GM12873 (cell line): ENCODE measurements around the gene GFRA1.

Experiments used
- TF ChIP-seq, protein P1 (sequence below): IDR thresholded peaks from 2 replicates; pipeline ENCODE4 v1.5.1; 2012; ENCODE audit warnings: low read depth, mild to moderate bottlenecking, moderate library complexity, low read length, control low read depth; ENCODE audit not compliant: insufficient read depth; ENCODE audit errors: missing control alignments

GFRA1 gene

DNA sequence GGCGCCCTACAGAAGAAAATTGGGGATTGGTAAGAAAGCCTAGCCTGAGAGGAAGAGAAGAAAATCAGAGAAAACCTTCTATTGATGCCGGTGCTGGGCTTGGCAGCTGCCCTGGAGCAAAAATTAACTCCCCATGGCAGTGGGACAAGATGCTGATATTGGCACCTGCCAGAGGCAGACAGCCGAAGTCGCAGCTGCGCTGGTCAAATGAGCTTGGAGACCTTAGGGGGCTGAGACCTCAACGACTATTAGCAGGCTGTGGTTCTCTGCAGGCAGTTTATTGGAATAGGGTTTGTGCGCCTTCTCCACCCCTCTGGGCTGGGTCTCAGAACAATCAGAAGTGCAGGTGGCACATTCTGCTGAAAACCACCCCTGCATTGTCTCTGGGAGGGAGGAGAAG, 213.7 kb downstream of the GFRA1 start:
- TF ChIP-seq, protein P1, sequence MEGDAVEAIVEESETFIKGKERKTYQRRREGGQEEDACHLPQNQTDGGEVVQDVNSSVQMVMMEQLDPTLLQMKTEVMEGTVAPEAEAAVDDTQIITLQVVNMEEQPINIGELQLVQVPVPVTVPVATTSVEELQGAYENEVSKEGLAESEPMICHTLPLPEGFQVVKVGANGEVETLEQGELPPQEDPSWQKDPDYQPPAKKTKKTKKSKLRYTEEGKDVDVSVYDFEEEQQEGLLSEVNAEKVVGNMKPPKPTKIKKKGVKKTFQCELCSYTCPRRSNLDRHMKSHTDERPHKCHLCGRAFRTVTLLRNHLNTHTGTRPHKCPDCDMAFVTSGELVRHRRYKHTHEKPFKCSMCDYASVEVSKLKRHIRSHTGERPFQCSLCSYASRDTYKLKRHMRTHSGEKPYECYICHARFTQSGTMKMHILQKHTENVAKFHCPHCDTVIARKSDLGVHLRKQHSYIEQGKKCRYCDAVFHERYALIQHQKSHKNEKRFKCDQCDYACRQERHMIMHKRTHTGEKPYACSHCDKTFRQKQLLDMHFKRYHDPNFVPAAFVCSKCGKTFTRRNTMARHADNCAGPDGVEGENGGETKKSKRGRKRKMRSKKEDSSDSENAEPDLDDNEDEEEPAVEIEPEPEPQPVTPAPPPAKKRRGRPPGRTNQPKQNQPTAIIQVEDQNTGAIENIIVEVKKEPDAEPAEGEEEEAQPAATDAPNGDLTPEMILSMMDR = no peak

DNA sequence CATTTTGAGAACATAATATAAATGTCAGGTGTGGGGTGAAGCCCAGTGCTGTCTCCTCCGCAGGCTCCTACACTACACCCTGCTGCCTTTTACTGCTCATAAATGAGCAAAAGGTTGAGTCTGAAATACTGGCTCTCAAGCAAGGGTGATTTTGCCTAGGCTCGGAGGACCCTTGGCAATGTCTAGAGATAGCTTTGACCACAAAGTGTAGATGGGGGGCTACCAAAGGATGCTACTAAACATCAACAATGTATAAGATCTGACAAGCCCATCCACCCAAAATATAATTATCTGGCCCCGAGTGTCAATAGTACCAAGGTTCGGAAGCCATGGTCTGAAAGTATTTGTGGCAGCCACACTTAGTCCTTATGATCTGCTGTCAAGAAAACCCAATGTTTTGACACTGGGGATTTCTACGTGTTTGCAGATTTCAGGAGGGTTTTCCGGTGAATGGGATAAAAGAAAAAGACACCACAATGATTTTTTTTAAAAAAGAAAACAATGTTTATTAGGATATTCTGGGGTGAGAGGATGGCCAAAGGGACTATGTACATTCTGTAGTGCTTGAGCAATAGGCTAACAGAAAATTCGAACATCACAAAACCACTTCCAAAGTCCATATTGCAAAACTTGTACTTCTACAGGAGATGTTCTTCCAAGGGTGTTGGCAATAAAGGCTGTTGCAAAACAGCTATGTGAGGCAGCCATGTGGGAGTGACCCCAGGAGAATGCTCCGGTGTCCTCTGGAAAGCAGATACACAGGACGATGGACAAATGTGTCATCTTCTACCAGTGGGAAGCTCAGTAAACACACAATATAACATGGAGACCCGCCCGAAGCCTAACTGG, 216.3 kb downstream of the GFRA1 start:
- TF ChIP-seq, protein P1 = no peak

DNA sequence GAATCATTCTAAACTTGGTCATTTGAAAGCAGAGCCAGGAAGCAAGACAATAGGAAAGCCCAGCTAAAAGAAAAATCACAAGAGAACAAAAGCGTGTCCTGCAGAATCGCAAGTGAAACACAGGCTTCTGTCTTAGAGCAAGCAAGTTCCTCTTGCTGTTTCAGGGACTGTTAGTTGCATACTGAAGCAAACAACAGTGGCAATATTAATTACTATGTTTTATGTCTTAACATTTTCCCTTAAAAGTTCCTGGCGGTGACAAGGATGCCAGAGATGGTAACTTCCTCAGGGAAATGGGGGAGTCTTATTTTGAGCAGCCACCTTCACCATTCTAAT, 217.1 kb downstream of the GFRA1 start:
- TF ChIP-seq, protein P1 = no peak

DNA sequence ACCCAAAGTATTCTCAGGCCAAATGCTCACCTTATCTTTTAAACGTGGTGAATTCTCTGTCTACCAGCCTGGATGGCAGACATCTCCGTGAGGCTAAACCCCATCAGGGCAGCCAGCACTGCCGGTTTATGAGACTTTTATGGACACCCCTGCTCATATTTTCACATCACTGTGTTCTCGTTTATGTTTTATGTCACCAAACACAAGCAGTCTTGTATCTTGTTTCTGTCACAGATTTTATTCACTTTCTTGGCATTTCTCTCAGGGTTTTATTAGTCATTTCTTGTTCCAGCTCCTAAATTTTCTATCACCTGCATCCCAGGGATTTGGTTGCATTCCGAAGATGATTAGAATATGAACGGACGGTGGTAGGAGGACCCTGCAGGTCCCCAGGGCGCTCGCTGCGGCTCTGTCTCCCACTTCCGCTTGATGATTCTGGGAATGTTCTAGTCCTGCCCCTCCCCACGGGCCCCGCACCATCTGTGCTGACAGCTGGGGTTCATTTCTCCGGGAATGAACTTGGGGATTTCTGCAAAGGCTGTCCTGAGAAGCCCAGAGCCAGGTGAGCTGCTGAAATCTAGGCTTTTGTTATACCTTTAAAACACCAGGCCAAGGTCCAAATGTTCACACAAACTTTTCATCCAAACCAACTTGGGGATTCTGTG, 217.6 kb downstream of the GFRA1 start:
- TF ChIP-seq, protein P1 = no peak

DNA sequence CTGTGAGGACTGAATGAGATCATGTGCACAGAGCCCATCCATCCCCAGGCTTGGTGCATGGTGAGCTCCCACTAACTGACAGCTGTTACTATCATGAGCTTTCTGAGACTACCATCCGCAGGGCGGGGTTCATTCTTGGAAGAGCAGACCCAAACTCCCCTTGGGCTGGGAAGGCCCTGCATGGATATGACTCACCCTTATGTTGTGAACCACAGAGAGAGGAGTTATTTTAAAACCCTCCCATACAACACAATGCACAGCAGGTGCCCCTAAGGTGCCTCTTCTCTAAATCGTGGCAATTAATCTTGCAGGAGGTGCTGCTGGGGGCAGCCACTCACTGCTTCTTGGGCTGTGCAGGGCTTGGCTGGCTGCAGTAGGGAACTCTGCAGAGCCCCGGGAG, 219.1 kb downstream of the GFRA1 start:
- TF ChIP-seq, protein P1 = no peak

DNA sequence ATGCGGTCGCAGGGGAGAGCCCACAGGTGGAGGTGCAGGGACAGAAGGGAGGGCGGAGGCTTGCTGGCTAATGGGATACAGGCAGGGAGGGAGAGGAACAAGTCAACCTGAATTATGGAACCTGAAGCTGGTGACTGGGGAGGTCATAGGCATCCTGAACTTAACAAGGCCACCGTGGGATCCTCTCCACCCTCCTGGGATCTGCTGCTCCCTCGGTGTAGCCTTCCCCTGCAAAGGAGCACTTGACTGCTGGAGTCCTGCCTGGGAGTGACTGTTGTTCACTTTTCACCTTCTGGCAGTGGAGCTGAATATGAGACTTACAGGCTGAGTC, 223.1 kb downstream of the GFRA1 start:
- TF ChIP-seq, protein P1 = no peak

DNA sequence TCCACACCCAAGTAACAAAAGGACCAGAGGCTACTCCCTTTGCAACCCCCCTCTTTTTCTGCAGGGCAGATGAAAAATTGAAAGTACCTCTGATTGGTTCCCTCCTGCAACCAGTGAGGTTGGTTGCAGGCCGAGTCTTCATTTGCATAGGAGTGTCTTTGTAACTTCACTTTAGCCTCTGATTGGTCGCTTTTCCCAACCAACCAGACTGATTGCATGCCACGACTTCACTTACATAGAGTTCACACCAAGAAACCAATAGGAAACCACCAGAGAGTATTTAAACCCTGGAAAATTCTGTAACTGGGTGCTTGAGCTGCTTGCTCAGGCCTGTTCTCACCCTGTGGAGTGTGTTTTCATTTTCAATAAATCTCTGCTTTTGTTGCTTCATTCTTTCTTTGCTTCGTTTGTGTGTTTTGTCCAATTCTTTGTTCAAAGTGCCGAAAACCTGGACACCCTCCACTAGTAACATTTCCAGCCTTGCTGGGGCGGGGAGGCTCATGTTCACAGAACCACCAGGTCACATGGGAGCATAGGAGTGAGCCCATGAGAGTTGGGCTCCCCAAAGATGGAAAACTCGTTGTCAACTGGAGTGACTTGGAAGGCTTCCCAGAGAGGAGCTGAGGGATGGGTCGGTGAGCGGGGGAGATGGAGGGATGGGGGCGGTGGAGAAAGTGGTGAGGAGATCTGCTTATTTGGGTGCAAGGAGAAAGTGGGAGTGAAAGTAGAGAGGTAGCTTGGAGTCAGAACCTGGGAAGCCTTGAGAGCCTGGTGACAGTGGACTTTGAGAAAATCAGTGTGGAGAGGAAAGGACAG, 223.6 kb downstream of the GFRA1 start:
- TF ChIP-seq, protein P1 = no peak
